Fibroblast of the aortic adventitia (primary cell): ENCODE data around the gene LRGUK. TPM values are rescaled to one million over a fixed set of nuclear protein-coding genes. Genes with fewer than 3 reads are reported as not detected.

Experiments
- DNase-seq: peaks from one replicate; pipeline ENCODE4 v3.0.0-alpha.2; 2010; ENCODE audit warnings: low read depth
- H3K4me3 ChIP-seq: 2 replicates; pipeline ENCODE4 v1.5.1; 2011; ENCODE audit warnings: low read depth, mild to moderate bottlenecking, control low read depth, low read length, moderate library complexity
- total RNA-seq: library from RNA; depleted of rRNA; stranded (reverse); fragments of >200 nt; gene quantifications from 2 replicates; pipeline ENCODE4 v1.2.3, GENCODE V29; 2012; ENCODE audit warnings: low replicate concordance
- TF ChIP-seq, protein P1 (sequence below): IDR thresholded peaks from 2 replicates; pipeline ENCODE4 v1.5.1; 2011; ENCODE audit warnings: mild to moderate bottlenecking, low read length, control low read depth, inconsistent platforms; ENCODE audit not compliant: insufficient read depth

The LRGUK gene
- total RNA-seq, 1 donor, result 0.09 TPM

DNA sequence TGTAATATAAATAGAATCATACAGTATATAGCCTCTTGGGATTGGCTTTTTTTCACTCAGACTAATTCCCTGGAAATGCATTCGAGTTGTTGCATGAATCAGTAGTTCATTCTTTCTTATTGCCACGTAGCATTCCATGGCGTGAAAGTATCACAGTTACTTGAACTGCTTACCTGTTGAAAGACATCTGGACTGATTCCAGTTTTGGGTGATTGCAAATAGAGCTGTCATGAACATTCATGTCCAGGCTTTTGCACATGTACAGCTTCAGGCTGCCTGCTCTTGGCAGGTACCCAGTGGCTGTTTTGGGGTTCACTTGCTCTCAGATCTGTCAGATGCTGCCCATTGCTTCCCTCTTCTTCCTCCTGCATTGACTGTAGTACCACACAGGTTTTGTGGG is 54.9 kb downstream of the LRGUK start:
- no peak for DNase-seq
- H3K4me3 ChIP-seq, result no peak overlapping the region
- TF ChIP-seq, protein P1, sequence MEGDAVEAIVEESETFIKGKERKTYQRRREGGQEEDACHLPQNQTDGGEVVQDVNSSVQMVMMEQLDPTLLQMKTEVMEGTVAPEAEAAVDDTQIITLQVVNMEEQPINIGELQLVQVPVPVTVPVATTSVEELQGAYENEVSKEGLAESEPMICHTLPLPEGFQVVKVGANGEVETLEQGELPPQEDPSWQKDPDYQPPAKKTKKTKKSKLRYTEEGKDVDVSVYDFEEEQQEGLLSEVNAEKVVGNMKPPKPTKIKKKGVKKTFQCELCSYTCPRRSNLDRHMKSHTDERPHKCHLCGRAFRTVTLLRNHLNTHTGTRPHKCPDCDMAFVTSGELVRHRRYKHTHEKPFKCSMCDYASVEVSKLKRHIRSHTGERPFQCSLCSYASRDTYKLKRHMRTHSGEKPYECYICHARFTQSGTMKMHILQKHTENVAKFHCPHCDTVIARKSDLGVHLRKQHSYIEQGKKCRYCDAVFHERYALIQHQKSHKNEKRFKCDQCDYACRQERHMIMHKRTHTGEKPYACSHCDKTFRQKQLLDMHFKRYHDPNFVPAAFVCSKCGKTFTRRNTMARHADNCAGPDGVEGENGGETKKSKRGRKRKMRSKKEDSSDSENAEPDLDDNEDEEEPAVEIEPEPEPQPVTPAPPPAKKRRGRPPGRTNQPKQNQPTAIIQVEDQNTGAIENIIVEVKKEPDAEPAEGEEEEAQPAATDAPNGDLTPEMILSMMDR, result no peak

DNA sequence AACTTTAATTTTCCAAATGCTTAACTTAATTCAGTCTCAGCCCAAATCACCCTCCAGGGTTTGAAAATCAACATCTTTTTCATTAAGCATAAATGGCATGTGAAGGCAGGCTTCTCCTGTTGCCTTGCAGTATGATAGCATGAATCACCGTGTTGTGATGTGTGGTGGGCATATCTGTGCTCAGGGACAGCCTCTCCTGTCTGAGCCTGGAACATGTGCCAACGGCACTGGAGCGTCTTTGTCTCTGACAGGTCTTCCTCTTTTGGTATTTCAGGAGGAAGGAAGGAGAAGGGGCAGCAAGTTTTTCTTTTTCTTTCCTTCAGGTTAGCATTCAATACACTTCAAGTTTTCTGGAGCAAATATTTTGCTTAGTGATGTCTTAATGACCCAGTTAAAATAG is 57.6 kb downstream of the LRGUK start:
- TF ChIP-seq, protein P1, result no peak
- H3K4me3 ChIP-seq, result no peak overlapping the region
- no peak for DNase-seq

DNA sequence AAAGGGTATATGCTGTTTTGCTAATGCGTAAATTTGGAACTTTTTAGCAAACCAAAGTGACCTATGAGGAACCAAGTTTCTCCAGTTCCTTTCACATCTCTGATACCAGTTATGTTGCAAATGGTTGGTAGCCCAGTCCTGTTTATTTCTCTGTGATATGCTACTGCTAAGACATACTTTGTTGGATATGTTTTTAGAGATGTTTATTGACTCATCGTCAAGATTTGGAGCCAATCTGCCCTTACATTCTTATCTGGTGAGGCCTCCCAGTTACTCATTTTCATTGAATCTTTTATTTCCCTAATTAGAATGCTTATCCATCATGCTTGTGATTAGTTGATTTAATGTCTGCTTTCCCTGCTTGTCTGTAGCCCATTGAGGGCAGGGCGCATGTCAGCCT is 58.9 kb downstream of the LRGUK start:
- TF ChIP-seq, protein P1, result no peak
- no peak for DNase-seq
- no peak overlapping the region for H3K4me3 ChIP-seq

DNA sequence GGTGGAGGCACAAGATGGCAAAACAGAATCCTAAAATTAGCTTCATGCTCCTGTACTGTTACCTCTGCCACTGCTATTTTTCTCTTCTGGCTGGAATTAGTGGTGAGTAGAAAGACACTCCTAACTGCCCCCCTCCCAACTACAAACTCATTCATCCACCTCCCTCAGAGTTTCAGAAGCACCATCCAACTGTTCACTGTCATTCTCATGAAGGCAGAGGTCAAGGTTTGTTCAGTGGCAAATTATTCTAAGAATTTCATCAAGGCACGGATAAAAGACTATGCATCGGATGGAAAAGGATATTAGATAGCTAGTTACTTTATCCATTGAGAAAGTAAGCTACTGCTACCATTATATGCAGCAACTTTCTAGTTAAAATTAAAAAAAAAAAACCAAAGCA is 59.7 kb downstream of the LRGUK start:
- H3K4me3 ChIP-seq, result no peak overlapping the region
- DNase-seq, result no peak
- TF ChIP-seq, protein P1, result no peak

DNA sequence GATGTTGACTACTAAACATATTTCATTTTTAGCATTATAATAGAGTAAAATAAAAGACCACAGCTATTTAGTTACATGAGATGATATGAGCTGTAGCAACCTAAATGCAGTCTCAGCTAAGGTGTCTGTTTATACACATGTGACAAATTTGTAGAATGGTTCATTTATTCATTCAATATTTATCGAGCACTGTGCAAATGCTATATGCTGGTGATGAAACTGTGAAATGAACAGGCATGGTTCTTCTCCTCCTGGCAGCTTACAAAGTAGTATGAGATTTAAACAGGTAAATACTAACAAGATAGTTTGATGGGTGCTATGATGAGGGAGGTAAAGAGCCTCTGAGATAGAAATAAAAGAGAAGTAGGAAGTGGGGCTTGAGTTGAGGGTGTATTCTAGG is 60.8 kb downstream of the LRGUK start:
- TF ChIP-seq, protein P1, result no peak
- DNase-seq, result no peak
- H3K4me3 ChIP-seq, result no peak overlapping the region

DNA sequence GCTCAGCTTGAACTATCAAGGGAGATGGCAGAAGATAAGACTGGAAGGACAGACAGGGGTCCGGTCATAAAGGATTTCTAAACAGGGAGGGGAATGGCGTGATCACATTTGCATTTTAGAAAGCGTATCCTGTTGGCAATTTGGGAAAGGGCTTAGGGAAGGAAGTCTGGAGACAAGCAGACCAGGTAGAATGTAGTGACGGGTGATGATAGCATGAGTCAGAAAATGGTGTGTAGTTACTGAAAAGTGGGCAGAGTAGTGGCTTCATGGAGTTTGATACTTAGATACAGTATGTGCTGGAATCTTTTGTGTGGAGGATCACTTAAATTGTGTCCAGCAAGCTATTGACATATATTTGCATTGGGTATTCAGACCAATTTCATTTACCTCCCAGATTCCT is 61.2 kb downstream of the LRGUK start:
- DNase-seq, result no peak
- no peak overlapping the region for H3K4me3 ChIP-seq
- TF ChIP-seq, protein P1, result no peak

DNA sequence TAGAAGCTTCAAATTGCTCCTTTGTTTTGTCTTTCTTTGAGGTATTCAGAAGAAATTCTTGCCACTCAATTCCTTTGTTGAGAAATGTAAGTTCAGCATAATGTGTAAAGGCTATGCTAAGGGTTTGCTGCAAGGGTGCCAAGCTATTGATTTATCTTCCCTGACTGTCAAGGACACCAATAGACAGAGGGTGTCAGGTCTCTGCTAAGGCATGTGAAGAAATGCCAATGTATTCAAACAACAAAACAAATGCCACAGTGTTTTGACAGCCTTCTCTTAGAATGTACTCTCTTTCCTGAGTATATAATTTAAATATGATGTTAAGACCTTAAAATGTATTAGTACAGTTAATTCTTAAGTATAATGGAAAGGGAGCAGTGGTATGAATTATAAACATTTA is 62.4 kb downstream of the LRGUK start:
- H3K4me3 ChIP-seq, result no peak overlapping the region
- DNase-seq, result no peak
- TF ChIP-seq, protein P1, result no peak
